ENCODE measurements around the gene FDX1.
"Not testable (repeated sequence)": the region's sequence is repeated elsewhere in the genome, so short reads cannot be mapped to it uniquely, and the experiment has no call there.

The FDX1 gene

DNA sequence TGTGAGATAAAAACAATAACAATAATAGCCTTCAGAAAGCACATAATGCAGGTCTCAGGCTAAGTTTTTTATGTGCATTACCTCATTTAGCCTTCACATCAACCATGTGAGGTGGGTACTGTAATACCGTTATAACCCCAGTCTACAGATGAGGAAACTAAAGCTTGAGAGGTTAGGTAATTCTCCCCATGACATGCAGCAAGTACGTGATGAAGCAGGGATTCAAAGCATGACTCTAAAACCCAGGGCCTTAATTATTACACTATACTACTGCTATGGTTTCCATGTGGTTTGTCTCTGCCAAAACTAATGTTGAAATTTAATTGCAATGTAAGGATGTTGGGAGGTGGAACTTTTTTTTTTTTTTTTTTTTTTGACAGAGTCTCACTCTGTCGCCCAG, 37.7 kb upstream of the FDX1 start:
- no peak overlapping the region for H2BK5ac ChIP-seq (ENCODE audit: low read length)
- H3K4me1 ChIP-seq (ENCODE audit: control insufficient read depth in 2 of 2, insufficient read depth in 1 of 2, low read depth in 1 of 2, low read length in 2 of 2), result no peaks in the 10 kb centered on the region
- H3K79me1 ChIP-seq (ENCODE audit: low read depth, low read length), result no peaks in the 10 kb centered on the region
- no peak overlapping the region for H4K91ac ChIP-seq (ENCODE audit: low read depth, low read length, poor library complexity)
- no peak overlapping the region for H3K4me2 ChIP-seq (ENCODE audit: insufficient read depth, low read length, poor library complexity, severe bottlenecking)
- WGBS, 2 donors (ENCODE audit: extremely low coverage in 2 of 2, insufficient read length in 2 of 2, insufficient replicate concordance in 1 of 2), result no CpG with 5 or more reads among the region's 3 CpGs
- H2BK15ac ChIP-seq (ENCODE audit: low read length), result no peak overlapping the region
- H3K36me3 ChIP-seq (replicated peaks in 1 of 2; ENCODE audit: control insufficient read depth in 2 of 2, insufficient read depth in 2 of 2, low read length in 2 of 2), result no peaks in the 10 kb centered on the region
- H3K9me3 ChIP-seq (replicated peaks in 1 of 2; ENCODE audit: control insufficient read depth in 2 of 2, insufficient read depth in 1 of 2, low read depth in 1 of 2, low read length in 2 of 2), result no peaks in the 10 kb centered on the region
- no peak overlapping the region for H2AK5ac ChIP-seq (ENCODE audit: low read depth, low read length)
- no peak overlapping the region for H3K18ac ChIP-seq (ENCODE audit: low read length)
- no peak overlapping the region for H2BK12ac ChIP-seq (ENCODE audit: low read length)
- no peak overlapping the region for H2AFZ ChIP-seq (ENCODE audit: low read length)
- H2BK120ac ChIP-seq (ENCODE audit: low read depth, low read length), result no peak overlapping the region
- H4K8ac ChIP-seq (ENCODE audit: low read depth, low read length), result no peak overlapping the region
- no peak overlapping the region for H3K4ac ChIP-seq (ENCODE audit: low read length)
- no peaks in the 10 kb centered on the region for H3K27me3 ChIP-seq (ENCODE audit: control insufficient read depth in 3 of 3, insufficient read depth in 3 of 3, low read depth in 1 of 3, low read length in 3 of 3)
- DNase-seq (ENCODE audit: low spot score), result no peak
- H3K14ac ChIP-seq (ENCODE audit: low read length), result no peak overlapping the region
- H3K9ac ChIP-seq (ENCODE audit: low read depth, low read length, poor library complexity), result no peak overlapping the region
- no peak overlapping the region for H3K23ac ChIP-seq (ENCODE audit: low read depth, low read length, poor library complexity)
- no peak overlapping the region for H3K27ac ChIP-seq (replicated peaks; ENCODE audit: low read length)
- H3K4me3 ChIP-seq (ENCODE audit: low read length in 2 of 2), result no peak overlapping the region

- not testable (repeated sequence) for H2AK5ac ChIP-seq (ENCODE audit: low read depth, low read length); H2BK12ac ChIP-seq (ENCODE audit: low read length)
- no CpG with 5 or more reads among the region's 8 CpGs for WGBS, 2 donors (ENCODE audit: extremely low coverage in 2 of 2, insufficient read length in 2 of 2, insufficient replicate concordance in 1 of 2)
Measured at GRCh38 chr11:110397668-110398286, 32.0 kb upstream of the FDX1 start.

DNA sequence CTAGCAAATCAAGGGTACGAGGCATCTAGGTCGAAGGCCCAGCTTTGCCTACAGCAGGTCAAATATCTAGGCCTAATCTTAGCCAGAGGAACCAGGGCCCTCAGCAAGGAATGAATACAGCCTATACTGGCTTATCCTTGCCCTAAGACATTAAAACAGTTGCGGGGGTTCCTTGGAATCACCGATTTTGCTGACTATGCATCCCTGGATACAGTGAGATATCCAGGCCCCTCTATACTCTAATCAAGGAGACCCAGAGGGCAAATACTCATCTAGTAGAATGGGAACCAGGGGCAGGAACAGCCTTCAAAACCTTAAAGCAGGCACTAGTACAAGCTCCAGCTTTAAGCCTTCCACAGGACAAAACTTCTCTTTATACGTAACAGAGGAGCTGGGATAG, 26.2 kb upstream of the FDX1 start:
- H2BK120ac ChIP-seq (ENCODE audit: low read depth, low read length); H3K23ac ChIP-seq (ENCODE audit: low read depth, low read length, poor library complexity); H3K27ac ChIP-seq (replicated peaks; ENCODE audit: low read length); H2BK12ac ChIP-seq (ENCODE audit: low read length); H3K18ac ChIP-seq (ENCODE audit: low read length); H4K8ac ChIP-seq (ENCODE audit: low read depth, low read length); H2BK15ac ChIP-seq (ENCODE audit: low read length); H3K4me3 ChIP-seq (ENCODE audit: low read length in 2 of 2); H3K9me3 ChIP-seq (replicated peaks in 1 of 2; ENCODE audit: control insufficient read depth in 2 of 2, insufficient read depth in 1 of 2, low read depth in 1 of 2, low read length in 2 of 2); DNase-seq (ENCODE audit: low spot score); H3K4me1 ChIP-seq (ENCODE audit: control insufficient read depth in 2 of 2, insufficient read depth in 1 of 2, low read depth in 1 of 2, low read length in 2 of 2); H3K36me3 ChIP-seq (replicated peaks in 1 of 2; ENCODE audit: control insufficient read depth in 2 of 2, insufficient read depth in 2 of 2, low read length in 2 of 2); H3K79me1 ChIP-seq (ENCODE audit: low read depth, low read length); H4K91ac ChIP-seq (ENCODE audit: low read depth, low read length, poor library complexity); H2AK5ac ChIP-seq (ENCODE audit: low read depth, low read length); H3K4me2 ChIP-seq (ENCODE audit: insufficient read depth, low read length, poor library complexity, severe bottlenecking); H3K14ac ChIP-seq (ENCODE audit: low read length); H3K4ac ChIP-seq (ENCODE audit: low read length); H2BK5ac ChIP-seq (ENCODE audit: low read length); H3K27me3 ChIP-seq (ENCODE audit: control insufficient read depth in 3 of 3, insufficient read depth in 3 of 3, low read depth in 1 of 3, low read length in 3 of 3); H2AFZ ChIP-seq (ENCODE audit: low read length); H3K9ac ChIP-seq (ENCODE audit: low read depth, low read length, poor library complexity): not testable (repeated sequence)
- WGBS, 2 donors (ENCODE audit: extremely low coverage in 2 of 2, insufficient read length in 2 of 2, insufficient replicate concordance in 1 of 2), result no CpG with 5 or more reads among the region's 5 CpGs

More at GRCh38 chr11:110397668-110398286, 32.0 kb upstream of the FDX1 start:
- H3K4me3 ChIP-seq (ENCODE audit: low read length in 2 of 2); H3K9ac ChIP-seq (ENCODE audit: low read depth, low read length, poor library complexity); H3K79me1 ChIP-seq (ENCODE audit: low read depth, low read length); H3K23ac ChIP-seq (ENCODE audit: low read depth, low read length, poor library complexity); H3K27me3 ChIP-seq (ENCODE audit: control insufficient read depth in 3 of 3, insufficient read depth in 3 of 3, low read depth in 1 of 3, low read length in 3 of 3); H3K4me1 ChIP-seq (ENCODE audit: control insufficient read depth in 2 of 2, insufficient read depth in 1 of 2, low read depth in 1 of 2, low read length in 2 of 2); H4K8ac ChIP-seq (ENCODE audit: low read depth, low read length); H3K36me3 ChIP-seq (replicated peaks in 1 of 2; ENCODE audit: control insufficient read depth in 2 of 2, insufficient read depth in 2 of 2, low read length in 2 of 2); H3K9me3 ChIP-seq (replicated peaks in 1 of 2; ENCODE audit: control insufficient read depth in 2 of 2, insufficient read depth in 1 of 2, low read depth in 1 of 2, low read length in 2 of 2); H3K4me2 ChIP-seq (ENCODE audit: insufficient read depth, low read length, poor library complexity, severe bottlenecking); H2BK5ac ChIP-seq (ENCODE audit: low read length); DNase-seq (ENCODE audit: low spot score); H2AFZ ChIP-seq (ENCODE audit: low read length); H2BK120ac ChIP-seq (ENCODE audit: low read depth, low read length); H3K18ac ChIP-seq (ENCODE audit: low read length); H3K14ac ChIP-seq (ENCODE audit: low read length); H3K4ac ChIP-seq (ENCODE audit: low read length); H2BK15ac ChIP-seq (ENCODE audit: low read length); H4K91ac ChIP-seq (ENCODE audit: low read depth, low read length, poor library complexity); H3K27ac ChIP-seq (replicated peaks; ENCODE audit: low read length): not testable (repeated sequence)

DNA sequence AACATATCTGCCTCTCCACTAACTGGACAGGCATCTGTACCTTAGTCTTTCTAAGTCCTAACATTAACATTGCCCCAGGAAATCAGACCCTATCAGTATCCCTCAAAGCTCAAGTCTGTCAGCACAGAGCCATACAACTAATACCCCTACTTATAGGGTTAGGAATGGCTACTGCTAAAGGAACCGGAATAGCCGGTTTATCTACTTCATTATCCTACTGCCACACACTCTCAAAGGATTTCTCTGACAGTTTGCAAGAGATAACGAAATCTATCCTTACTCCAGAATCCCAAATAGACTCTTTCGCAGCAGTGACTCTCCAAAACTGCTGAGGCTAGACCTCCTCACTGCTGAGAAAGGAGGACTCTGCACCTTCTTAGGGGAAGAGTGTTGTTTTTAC, 24.1 kb upstream of the FDX1 start:
- not testable (repeated sequence) for H3K79me1 ChIP-seq (ENCODE audit: low read depth, low read length)

More for the DNA sequence above, 24.1 kb upstream of the FDX1 start:
- not testable (repeated sequence) for H4K91ac ChIP-seq (ENCODE audit: low read depth, low read length, poor library complexity); H3K23ac ChIP-seq (ENCODE audit: low read depth, low read length, poor library complexity); H2BK5ac ChIP-seq (ENCODE audit: low read length); H3K4me1 ChIP-seq (ENCODE audit: control insufficient read depth in 2 of 2, insufficient read depth in 1 of 2, low read depth in 1 of 2, low read length in 2 of 2); H2BK12ac ChIP-seq (ENCODE audit: low read length); H4K8ac ChIP-seq (ENCODE audit: low read depth, low read length); H3K18ac ChIP-seq (ENCODE audit: low read length); H2BK15ac ChIP-seq (ENCODE audit: low read length); H3K14ac ChIP-seq (ENCODE audit: low read length); H3K9ac ChIP-seq (ENCODE audit: low read depth, low read length, poor library complexity); H2AK5ac ChIP-seq (ENCODE audit: low read depth, low read length); H3K36me3 ChIP-seq (replicated peaks in 1 of 2; ENCODE audit: control insufficient read depth in 2 of 2, insufficient read depth in 2 of 2, low read length in 2 of 2); H3K27ac ChIP-seq (replicated peaks; ENCODE audit: low read length); H3K27me3 ChIP-seq (ENCODE audit: control insufficient read depth in 3 of 3, insufficient read depth in 3 of 3, low read depth in 1 of 3, low read length in 3 of 3); H3K4ac ChIP-seq (ENCODE audit: low read length); DNase-seq (ENCODE audit: low spot score); H3K9me3 ChIP-seq (replicated peaks in 1 of 2; ENCODE audit: control insufficient read depth in 2 of 2, insufficient read depth in 1 of 2, low read depth in 1 of 2, low read length in 2 of 2); H2BK120ac ChIP-seq (ENCODE audit: low read depth, low read length); H3K4me3 ChIP-seq (ENCODE audit: low read length in 2 of 2); H2AFZ ChIP-seq (ENCODE audit: low read length); H3K4me2 ChIP-seq (ENCODE audit: insufficient read depth, low read length, poor library complexity, severe bottlenecking)
- WGBS, 2 donors (ENCODE audit: extremely low coverage in 2 of 2, insufficient read length in 2 of 2, insufficient replicate concordance in 1 of 2), result no CpG with 5 or more reads among the region's 4 CpGs

Data from neuronal stem cell (in vitro differentiated cells).